Neural cell (in vitro differentiated cells): ENCODE results near the gene TRMT5. TPM values are rescaled to one million over a fixed set of nuclear protein-coding genes. Genes with fewer than 3 reads are reported as not detected.

Source experiments
- H2AFZ ChIP-seq: fragments of 200-600, 300-800 bp; sonication (generic), shearing (Covaris generic); 2 replicates; pipeline ENCODE4 v1.6.0; 2014; ENCODE audit warnings: low read depth, mild to moderate bottlenecking, antibody characterized with exemption, low read length, moderate library complexity
- H3F3A ChIP-seq: fragments of 200-600 bp; shearing (Covaris generic); 2 replicates; pipeline ENCODE4 v1.6.1; 2016; ENCODE audit warnings: mild to moderate bottlenecking, moderate library complexity, mixed read lengths, antibody characterized with exemption, low read length; ENCODE audit not compliant: insufficient read depth, poor library complexity, severe bottlenecking
- H3K27ac ChIP-seq: fragments of 200-600, 300-800 bp; sonication (generic), shearing (Covaris generic); 2 replicates; pipeline ENCODE4 v1.5.1; 2014; ENCODE audit warnings: mild to moderate bottlenecking, low read length, moderate library complexity
- H3K27me3 ChIP-seq: fragments of 300-800, 200-600 bp; sonication (generic), shearing (Covaris generic); 2 replicates; pipeline ENCODE4 v1.6.0; 2014; ENCODE audit warnings: mild to moderate bottlenecking, low read depth, low read length, moderate library complexity; ENCODE audit not compliant: insufficient read depth
- H3K36me3 ChIP-seq: fragments of 300-800, 200-600 bp; sonication (generic), shearing (Covaris generic); 2 replicates; pipeline ENCODE4 v1.5.1; 2014; ENCODE audit warnings: mild to moderate bottlenecking, antibody characterized with exemption, low read length, moderate library complexity; ENCODE audit not compliant: insufficient read depth
- H3K4me2 ChIP-seq: fragments of 300-800, 200-600 bp; sonication (generic), shearing (Covaris generic); 2 replicates; pipeline ENCODE4 v1.6.0; 2014; ENCODE audit warnings: mild to moderate bottlenecking, low read length
- H3K4me3 ChIP-seq: fragments of 300-800, 200-600 bp; sonication (generic), shearing (Covaris generic); 2 replicates; pipeline ENCODE4 v1.5.1; 2014; ENCODE audit warnings: mild to moderate bottlenecking, low read length, moderate library complexity
- H3K79me2 ChIP-seq: fragments of 200-600 bp; shearing (Covaris generic); replicated peaks from 2 replicates; pipeline ENCODE4 v1.6.0; 2014; ENCODE audit warnings: mild to moderate bottlenecking, low read length, moderate library complexity; ENCODE audit not compliant: insufficient read depth
- H3K9ac ChIP-seq: fragments of 300-800, 200-600 bp; sonication (generic), shearing (Covaris generic); 2 replicates; pipeline ENCODE4 v1.6.1; 2016; ENCODE audit warnings: mild to moderate bottlenecking, low read length, mixed read lengths
- H3K9me2 ChIP-seq: fragments of 200-600 bp; shearing (Covaris generic); 2 replicates; pipeline ENCODE4 v1.6.1; 2016; ENCODE audit warnings: mild to moderate bottlenecking, low read length, mixed read lengths; ENCODE audit not compliant: insufficient read depth
- H3K9me3 ChIP-seq: fragments of 200-600, 300-800 bp; sonication (generic), shearing (Covaris generic); 2 replicates; pipeline ENCODE4 v1.6.1; 2016; ENCODE audit warnings: mild to moderate bottlenecking, mixed run types, low read length, moderate library complexity, mixed read lengths
- H4K20me1 ChIP-seq: fragments of 200-600 bp; shearing (Covaris generic); 2 replicates; pipeline ENCODE4 v1.6.1; 2016; ENCODE audit warnings: mild to moderate bottlenecking, mixed run types; ENCODE audit not compliant: insufficient read depth
- EP300 ChIP-seq: fragments of 450-650 bp; conservative IDR thresholded peaks from 2 replicates; pipeline ENCODE4 v1.6.1; 2014; ENCODE audit warnings: antibody characterized with exemption, mild to moderate bottlenecking, moderate library complexity; ENCODE audit not compliant: poor library complexity, severe bottlenecking
- EZH2 ChIP-seq: fragments of 200-600, 300-800 bp; shearing (Covaris generic), sonication (generic); IDR thresholded peaks from 2 replicates; pipeline ENCODE4 v1.6.1; 2014; ENCODE audit warnings: antibody characterized with exemption, low read length, borderline replicate concordance, mild to moderate bottlenecking; ENCODE audit not compliant: insufficient read depth, poor library complexity, severe bottlenecking
- MXI1 ChIP-seq: fragments of 450-650 bp; conservative IDR thresholded peaks from 2 replicates; pipeline ENCODE4 v1.6.1; 2014; ENCODE audit warnings: antibody characterized with exemption, mild to moderate bottlenecking; ENCODE audit not compliant: poor library complexity, severe bottlenecking
- POLR2AphosphoS5 ChIP-seq: IDR thresholded peaks from 2 replicates; pipeline ENCODE4 v1.6.1; 2012
- RAD21 ChIP-seq: fragments of 450-650 bp; conservative IDR thresholded peaks from 2 replicates; pipeline ENCODE4 v1.6.1; 2014; ENCODE audit warnings: antibody characterized with exemption, mild to moderate bottlenecking, moderate library complexity
- SMC3 ChIP-seq: fragments of 450-650 bp; conservative IDR thresholded peaks from 2 replicates; pipeline ENCODE4 v1.6.1; 2014; ENCODE audit warnings: antibody characterized with exemption, mild to moderate bottlenecking, moderate library complexity; ENCODE audit not compliant: poor library complexity
- TAF1 ChIP-seq: IDR thresholded peaks from 2 replicates; pipeline ENCODE4 v1.6.1; 2012; ENCODE audit warnings: low read depth
- polyA plus RNA-seq: library from polyadenylated mRNA; depleted of rRNA; stranded (reverse); fragments of >200 nt; gene quantifications from 2 replicates; pipeline ENCODE4 v1.2.3, GENCODE V29; 2014
- TF ChIP-seq, protein P1 (sequence below): fragments of 450-650 bp; IDR thresholded peaks from 2 replicates; pipeline ENCODE4 v1.5.1; 2014; ENCODE audit warnings: antibody characterized with exemption, mild to moderate bottlenecking, moderate library complexity; ENCODE audit not compliant: poor library complexity, severe bottlenecking
- TF ChIP-seq, protein P2 (sequence below): IDR thresholded peaks from 2 replicates; pipeline ENCODE4 v1.6.1; 2012; ENCODE audit warnings: borderline replicate concordance

Gene TRMT5
- polyA plus RNA-seq, 1 donor from 2014 or later: 7.6 TPM

DNA sequence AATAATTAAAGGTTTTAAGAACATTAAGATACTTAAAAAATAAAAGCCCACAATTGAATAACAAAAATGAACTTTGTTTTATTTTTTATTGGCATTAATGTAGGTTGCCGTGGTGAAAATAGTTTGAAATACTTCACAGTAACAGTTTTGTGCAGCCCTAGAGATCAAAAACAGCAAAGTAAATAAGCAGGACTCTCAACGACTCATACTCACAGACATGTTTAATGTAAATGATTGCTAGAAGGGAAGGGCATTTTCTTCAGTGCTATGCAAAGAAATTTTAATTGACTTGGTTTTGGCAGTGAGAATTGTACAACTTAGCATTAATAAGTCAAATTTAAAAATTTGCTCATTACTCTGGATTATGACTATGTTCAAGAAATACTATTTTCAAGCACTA is 16.0 kb downstream of the TRMT5 start:
- H3K9me3 ChIP-seq: no peaks in the 10 kb centered on the region
- no peaks in the 10 kb centered on the region for H3K9me2 ChIP-seq
- H4K20me1 ChIP-seq: no peaks in the 10 kb centered on the region
- H3K9ac ChIP-seq: no peak overlapping the region
- H3K27ac ChIP-seq: no peak overlapping the region
- no peak overlapping the region for H3K4me3 ChIP-seq
- H3F3A ChIP-seq: no peaks in the 10 kb centered on the region
- H3K4me2 ChIP-seq: no peak overlapping the region
- H3K36me3 ChIP-seq: no peaks in the 10 kb centered on the region
- no peaks in the 10 kb centered on the region for H3K79me2 ChIP-seq
- H3K27me3 ChIP-seq: no peaks in the 10 kb centered on the region
- TF ChIP-seq MXI1 (no peak), EP300 (no peak), SMC3 (no peak), RAD21 (no peak), EZH2 (no peak)
- TF ChIP-seq, protein P1, sequence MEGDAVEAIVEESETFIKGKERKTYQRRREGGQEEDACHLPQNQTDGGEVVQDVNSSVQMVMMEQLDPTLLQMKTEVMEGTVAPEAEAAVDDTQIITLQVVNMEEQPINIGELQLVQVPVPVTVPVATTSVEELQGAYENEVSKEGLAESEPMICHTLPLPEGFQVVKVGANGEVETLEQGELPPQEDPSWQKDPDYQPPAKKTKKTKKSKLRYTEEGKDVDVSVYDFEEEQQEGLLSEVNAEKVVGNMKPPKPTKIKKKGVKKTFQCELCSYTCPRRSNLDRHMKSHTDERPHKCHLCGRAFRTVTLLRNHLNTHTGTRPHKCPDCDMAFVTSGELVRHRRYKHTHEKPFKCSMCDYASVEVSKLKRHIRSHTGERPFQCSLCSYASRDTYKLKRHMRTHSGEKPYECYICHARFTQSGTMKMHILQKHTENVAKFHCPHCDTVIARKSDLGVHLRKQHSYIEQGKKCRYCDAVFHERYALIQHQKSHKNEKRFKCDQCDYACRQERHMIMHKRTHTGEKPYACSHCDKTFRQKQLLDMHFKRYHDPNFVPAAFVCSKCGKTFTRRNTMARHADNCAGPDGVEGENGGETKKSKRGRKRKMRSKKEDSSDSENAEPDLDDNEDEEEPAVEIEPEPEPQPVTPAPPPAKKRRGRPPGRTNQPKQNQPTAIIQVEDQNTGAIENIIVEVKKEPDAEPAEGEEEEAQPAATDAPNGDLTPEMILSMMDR: no peak
- no peak overlapping the region for H2AFZ ChIP-seq

DNA sequence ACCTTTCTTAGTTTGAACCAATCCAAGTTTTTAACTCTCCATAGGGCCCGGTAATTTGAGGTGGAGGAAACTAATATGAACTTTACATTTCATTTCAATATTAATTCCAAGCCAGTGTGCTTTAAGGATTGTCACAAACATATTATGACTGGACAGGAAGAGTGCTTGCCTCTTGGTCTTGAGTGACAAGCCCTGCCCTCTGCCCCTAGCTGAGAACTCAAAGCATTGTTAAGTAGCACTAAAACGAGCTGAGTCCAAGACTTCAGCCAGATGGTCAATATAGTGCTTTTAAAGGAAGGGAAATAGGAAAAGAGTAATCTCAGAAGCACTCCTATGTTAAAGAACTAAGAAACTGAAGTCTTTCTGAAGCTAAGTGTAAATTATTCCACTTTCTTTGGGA is 17.1 kb downstream of the TRMT5 start:
- no peaks in the 10 kb centered on the region for H4K20me1 ChIP-seq

More for the DNA sequence above, 17.1 kb downstream of the TRMT5 start:
- H3K36me3 ChIP-seq: no peaks in the 10 kb centered on the region
- no peaks in the 10 kb centered on the region for H3F3A ChIP-seq
- H3K27ac ChIP-seq: no peak overlapping the region
- no peak overlapping the region for H3K4me2 ChIP-seq
- TF ChIP-seq TAF1 (no peak), MXI1 (no peak), EZH2 (no peak), EP300 (no peak), SMC3 (no peak), POLR2AphosphoS5 (no peak), RAD21 (no peak)
- TF ChIP-seq, protein P1: no peak
- TF ChIP-seq, protein P2, sequence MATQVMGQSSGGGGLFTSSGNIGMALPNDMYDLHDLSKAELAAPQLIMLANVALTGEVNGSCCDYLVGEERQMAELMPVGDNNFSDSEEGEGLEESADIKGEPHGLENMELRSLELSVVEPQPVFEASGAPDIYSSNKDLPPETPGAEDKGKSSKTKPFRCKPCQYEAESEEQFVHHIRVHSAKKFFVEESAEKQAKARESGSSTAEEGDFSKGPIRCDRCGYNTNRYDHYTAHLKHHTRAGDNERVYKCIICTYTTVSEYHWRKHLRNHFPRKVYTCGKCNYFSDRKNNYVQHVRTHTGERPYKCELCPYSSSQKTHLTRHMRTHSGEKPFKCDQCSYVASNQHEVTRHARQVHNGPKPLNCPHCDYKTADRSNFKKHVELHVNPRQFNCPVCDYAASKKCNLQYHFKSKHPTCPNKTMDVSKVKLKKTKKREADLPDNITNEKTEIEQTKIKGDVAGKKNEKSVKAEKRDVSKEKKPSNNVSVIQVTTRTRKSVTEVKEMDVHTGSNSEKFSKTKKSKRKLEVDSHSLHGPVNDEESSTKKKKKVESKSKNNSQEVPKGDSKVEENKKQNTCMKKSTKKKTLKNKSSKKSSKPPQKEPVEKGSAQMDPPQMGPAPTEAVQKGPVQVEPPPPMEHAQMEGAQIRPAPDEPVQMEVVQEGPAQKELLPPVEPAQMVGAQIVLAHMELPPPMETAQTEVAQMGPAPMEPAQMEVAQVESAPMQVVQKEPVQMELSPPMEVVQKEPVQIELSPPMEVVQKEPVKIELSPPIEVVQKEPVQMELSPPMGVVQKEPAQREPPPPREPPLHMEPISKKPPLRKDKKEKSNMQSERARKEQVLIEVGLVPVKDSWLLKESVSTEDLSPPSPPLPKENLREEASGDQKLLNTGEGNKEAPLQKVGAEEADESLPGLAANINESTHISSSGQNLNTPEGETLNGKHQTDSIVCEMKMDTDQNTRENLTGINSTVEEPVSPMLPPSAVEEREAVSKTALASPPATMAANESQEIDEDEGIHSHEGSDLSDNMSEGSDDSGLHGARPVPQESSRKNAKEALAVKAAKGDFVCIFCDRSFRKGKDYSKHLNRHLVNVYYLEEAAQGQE: no peak
- no peak overlapping the region for H3K9ac ChIP-seq
- H2AFZ ChIP-seq: no peak overlapping the region
- H3K9me3 ChIP-seq: no peaks in the 10 kb centered on the region
- H3K4me3 ChIP-seq: no peak overlapping the region
- no peaks in the 10 kb centered on the region for H3K9me2 ChIP-seq
- no peaks in the 10 kb centered on the region for H3K27me3 ChIP-seq
- no peaks in the 10 kb centered on the region for H3K79me2 ChIP-seq
